GM21723 (cell line): Measurements from ENCODE around the gene RGS1.

Source experiments
- ATAC-seq: cut with Tn5 transposase; IDR thresholded peaks from one replicate; pipeline ENCODE4 v1.9.1; 2021; ENCODE audit warnings: mild to moderate bottlenecking, moderate library complexity; ENCODE audit not compliant: unreplicated experiment

Gene RGS1

DNA sequence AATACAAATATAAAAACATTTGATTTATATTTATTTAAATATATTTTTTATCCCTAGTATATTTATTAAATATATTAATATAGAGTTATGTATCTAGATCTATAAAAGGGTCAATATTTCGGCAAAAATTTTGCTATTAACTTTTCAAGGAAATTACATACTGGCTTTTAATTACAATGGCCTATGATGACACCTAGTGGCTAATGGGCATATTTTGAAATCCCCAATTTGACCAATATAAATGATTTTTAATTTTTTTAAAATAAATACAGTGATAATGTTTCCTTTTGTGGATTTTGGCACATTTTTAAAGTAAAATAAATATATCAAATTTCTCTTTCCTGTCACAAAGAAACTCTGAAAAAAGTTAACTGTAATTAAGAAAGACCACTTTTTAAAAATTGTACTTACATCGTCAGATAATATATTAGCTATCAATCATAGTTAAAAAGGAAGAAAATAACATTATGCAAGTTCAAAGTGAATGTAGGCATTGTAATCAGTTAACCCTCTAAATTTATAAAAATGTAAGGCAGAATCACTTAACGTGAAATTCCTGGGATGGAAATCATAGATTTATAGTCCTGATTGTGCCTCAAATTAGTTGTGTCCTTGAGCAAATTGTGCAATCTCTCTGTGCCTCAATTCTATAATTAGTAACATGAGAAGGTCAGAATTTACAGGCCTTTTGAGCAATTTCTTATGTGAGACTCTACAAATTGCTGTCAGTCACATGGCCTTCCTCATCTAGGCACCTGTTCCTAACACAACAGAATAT lies 34.7 kb downstream of the RGS1 start:
- no peak for ATAC-seq

DNA sequence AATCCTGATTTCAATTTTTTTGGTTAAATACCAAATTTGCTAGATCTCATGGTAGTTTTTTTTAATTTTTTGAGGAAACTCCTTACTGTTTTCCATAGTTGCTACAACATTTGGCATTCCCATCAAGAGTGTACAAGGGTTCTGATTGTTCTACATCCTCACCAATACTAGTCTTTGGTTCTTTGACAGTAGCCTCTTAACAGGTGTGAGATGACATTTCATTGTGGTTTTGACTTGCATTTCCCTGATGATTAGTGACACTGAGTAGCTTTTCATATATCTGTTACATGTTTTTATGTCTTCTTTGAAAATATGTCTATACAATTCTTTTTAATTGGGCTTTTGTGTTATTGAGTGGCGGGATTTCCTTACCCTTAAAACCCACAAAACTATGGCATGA lies 39.5 kb downstream of the RGS1 start:
- peak; percentile 57 for ATAC-seq

- ATAC-seq = no peak
Measured at GRCh38 chr1:192620071-192620635, 44.6 kb downstream of the RGS1 start.

DNA sequence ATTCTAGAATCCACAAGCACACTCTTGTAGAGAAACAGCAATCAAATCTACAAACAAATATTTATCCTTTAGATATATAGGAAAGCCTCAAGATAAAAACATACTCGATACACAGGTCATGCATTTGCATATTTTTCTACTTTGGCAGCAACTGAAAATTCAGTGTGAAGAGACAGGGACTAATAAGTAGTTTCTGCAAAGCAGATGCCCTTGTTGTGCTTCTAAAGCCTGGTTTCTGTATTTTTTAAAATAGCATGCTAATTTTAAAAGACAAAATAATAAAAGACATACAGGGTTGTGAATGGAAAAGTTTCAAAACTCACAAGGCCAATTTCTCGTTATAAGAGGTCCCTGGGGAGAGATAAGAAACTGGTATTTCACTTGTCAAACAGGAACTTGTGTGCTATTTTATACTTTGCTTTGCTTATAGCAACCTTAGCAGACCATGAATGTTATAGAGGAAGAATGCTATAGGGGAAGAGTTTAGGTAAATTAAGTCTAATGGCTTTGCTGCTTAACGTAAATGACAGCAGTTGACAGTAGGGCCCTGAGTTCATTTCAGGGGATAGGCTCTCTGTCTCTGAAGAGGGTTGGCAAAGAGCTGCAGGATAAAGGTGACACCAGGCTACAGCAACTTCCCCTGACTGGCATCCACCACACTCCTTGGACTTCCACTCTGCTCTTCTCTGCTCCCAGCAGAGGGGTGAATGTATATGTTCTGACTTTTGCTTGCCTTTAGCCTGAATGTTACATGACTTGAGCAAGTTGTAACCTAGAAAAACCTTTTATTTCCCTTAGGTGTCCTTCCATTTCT lies 51.0 kb downstream of the RGS1 start:
- ATAC-seq = peak; percentile 90

- ATAC-seq = peak; percentile 52
Measured at GRCh38 chr1:192627901-192628300, 52.3 kb downstream of the RGS1 start.

DNA sequence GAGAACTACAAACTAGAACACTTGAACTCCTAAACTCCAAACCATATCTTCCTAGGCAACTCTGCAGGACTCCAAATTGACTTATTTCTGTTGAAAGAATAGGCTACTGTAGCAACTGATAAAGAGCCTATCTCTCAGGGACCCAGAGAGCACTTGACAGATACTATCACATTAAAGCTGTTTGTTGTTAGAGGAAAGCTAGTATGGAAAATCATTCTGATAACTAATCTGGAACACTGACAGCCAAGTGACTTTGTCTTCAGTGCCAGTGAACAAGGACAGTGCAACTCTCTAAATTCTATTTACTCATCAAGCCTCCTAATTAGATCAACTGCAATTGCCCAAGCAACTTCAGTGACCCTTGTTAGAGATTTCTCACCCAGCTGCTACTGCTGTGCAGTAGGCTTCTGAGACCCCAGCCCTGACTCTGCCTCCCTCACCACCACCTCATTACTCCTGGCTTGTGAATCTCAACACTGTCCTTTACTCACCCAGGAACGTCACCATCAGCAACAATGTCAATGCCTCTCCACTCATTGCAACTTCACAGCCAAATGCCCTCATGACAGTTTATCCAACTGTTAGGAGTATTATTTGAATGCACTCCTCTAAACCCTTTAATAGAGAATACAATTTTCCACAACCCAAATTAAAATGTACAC lies 53.0 kb downstream of the RGS1 start:
- ATAC-seq = no peak

DNA sequence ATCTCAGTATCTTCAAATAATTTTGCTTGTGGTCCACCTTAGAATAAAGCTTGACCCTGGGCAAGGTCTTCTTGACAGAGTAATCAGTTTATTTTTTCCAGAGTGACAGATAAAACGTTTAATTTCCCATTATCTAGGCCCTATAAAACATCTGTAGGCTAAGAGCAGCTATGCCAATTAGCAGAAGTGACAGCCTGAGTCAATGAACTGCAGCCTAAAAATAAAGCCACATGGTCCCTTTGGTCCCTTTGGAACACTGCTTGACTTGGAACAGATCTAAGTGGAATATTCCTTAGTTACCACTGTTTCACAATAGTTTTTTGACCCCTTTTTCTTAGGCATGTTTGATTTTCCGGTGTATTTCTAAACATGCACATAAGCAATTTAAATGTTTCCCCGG lies 54.0 kb downstream of the RGS1 start:
- ATAC-seq = no peak
